ENCODE results near the gene PDK3.

The PDK3 gene

GRCh38 chrX:24444645-24445044 is 20.4 kb upstream of the PDK3 start:
- POLR2A ChIA-PET = no interaction called here
- no peak for TF ChIP-seq TARDBP (IDR thresholded peaks at IDR 0.05)
- no peak for TF ChIP-seq HDGF (IDR thresholded peaks at IDR 0.05; ENCODE audit: borderline replicate concordance)
- TF ChIP-seq ZNF384 (IDR thresholded peaks at IDR 0.05) = no peak
- TF ChIP-seq NFRKB (IDR thresholded peaks at IDR 0.05) = no peak
- no peak for TF ChIP-seq CTBP1 (IDR thresholded peaks at IDR 0.05; ENCODE audit: borderline replicate concordance)
- TF ChIP-seq L3MBTL2 (conservative IDR thresholded peaks at IDR 0.05) = no peak
- TF ChIP-seq SUZ12 (IDR thresholded peaks at IDR 0.05) = no peak
- TF ChIP-seq FOXK2 (IDR thresholded peaks at IDR 0.05) = no peak
- TF ChIP-seq ARNT (IDR thresholded peaks at IDR 0.05) = no peak
- TF ChIP-seq, protein P1, sequence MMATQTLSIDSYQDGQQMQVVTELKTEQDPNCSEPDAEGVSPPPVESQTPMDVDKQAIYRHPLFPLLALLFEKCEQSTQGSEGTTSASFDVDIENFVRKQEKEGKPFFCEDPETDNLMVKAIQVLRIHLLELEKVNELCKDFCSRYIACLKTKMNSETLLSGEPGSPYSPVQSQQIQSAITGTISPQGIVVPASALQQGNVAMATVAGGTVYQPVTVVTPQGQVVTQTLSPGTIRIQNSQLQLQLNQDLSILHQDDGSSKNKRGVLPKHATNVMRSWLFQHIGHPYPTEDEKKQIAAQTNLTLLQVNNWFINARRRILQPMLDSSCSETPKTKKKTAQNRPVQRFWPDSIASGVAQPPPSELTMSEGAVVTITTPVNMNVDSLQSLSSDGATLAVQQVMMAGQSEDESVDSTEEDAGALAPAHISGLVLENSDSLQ (IDR thresholded peaks at IDR 0.05) = no peak
- TF ChIP-seq LEF1 (IDR thresholded peaks at IDR 0.05; ENCODE audit: borderline replicate concordance) = no peak
- TF ChIP-seq ELF4 (IDR thresholded peaks at IDR 0.05) = no peak
- no peak for TF ChIP-seq SP1 (IDR thresholded peaks at IDR 0.05)
- no peak for TF ChIP-seq BHLHE40 (IDR thresholded peaks at IDR 0.05; ENCODE audit: borderline replicate concordance)
- no peak for TF ChIP-seq FOXM1 (IDR thresholded peaks at IDR 0.05; ENCODE audit: borderline replicate concordance)
- TF ChIP-seq FOXA1 (IDR thresholded peaks at IDR 0.05) = no peak
- DNase-seq (ENCODE audit: extremely low spot score) = no peak
- CTCF ChIA-PET = no interaction called here

DNA sequence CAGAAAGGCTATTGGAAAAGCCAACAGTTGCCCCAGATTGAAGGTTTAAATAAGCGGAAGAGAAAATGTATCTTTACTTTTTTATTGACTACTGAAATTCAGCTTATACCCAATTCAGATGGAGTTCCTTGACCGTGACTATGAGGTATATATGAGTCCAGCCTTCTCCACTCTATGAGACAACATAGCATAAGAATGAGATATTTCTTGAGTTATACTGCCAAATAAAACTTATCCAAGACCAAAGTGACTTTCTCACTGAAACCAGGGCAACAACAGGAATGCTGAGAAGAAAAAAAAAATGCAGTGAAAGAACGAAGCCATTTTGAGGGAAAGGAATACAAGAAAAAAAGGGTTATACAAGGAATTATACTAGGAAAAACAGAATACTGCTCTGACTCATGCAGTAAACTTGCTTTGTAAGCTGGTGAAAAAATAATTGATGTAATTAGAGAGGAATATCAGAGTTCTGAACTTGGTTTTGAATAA is 16.3 kb upstream of the PDK3 start:
- POLR2A ChIA-PET = no interaction called here
- CTCF ChIA-PET = interaction anchor here (0.9 kb wide), 1 partner anchor 49 kb away, joined by 3 read pairs; no protein-coding TSS in a partner anchor
- TF ChIP-seq HDGF (IDR thresholded peaks at IDR 0.05; ENCODE audit: borderline replicate concordance) (no peak), NFRKB (IDR thresholded peaks at IDR 0.05) (no peak), CTBP1 (IDR thresholded peaks at IDR 0.05; ENCODE audit: borderline replicate concordance) (no peak), SP1 (IDR thresholded peaks at IDR 0.05) (no peak), BHLHE40 (IDR thresholded peaks at IDR 0.05; ENCODE audit: borderline replicate concordance) (no peak), SUZ12 (IDR thresholded peaks at IDR 0.05) (no peak)
- no peak for DNase-seq (ENCODE audit: extremely low spot score)

DNA sequence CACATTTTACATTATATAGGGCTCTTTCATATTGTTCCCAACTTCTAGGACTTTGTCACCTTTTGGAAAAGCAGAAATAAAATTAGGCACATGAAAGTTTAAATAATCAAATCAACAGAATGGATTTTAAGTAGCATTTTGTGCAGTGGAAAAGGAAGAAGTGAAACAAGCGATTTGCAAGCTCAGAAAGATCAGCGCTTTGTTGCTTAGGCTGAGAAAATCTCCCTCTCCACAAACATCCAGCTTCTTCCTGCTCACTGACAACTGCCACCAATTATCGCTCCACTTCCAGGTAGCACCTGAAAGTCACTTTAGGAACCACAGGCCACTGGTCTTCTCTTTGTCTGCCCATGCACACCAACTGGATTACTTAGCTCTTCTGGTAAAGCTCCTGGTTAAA is 2.0 kb upstream of the PDK3 start:
- TF ChIP-seq ELF4 (IDR thresholded peaks at IDR 0.05) (no peak), NFRKB (IDR thresholded peaks at IDR 0.05) (no peak), SUZ12 (IDR thresholded peaks at IDR 0.05) (no peak), FOXA1 (IDR thresholded peaks at IDR 0.05) (no peak), FOXM1 (IDR thresholded peaks at IDR 0.05; ENCODE audit: borderline replicate concordance) (no peak), FOXK2 (IDR thresholded peaks at IDR 0.05) (no peak), SP1 (IDR thresholded peaks at IDR 0.05) (no peak), HDGF (IDR thresholded peaks at IDR 0.05; ENCODE audit: borderline replicate concordance) (no peak), CTBP1 (IDR thresholded peaks at IDR 0.05; ENCODE audit: borderline replicate concordance) (no peak), ARNT (IDR thresholded peaks at IDR 0.05) (no peak), ZNF384 (IDR thresholded peaks at IDR 0.05) (no peak), LEF1 (IDR thresholded peaks at IDR 0.05; ENCODE audit: borderline replicate concordance) (no peak), TARDBP (IDR thresholded peaks at IDR 0.05) (no peak), BHLHE40 (IDR thresholded peaks at IDR 0.05; ENCODE audit: borderline replicate concordance) (no peak), L3MBTL2 (conservative IDR thresholded peaks at IDR 0.05) (no peak)
- TF ChIP-seq, protein P1 (IDR thresholded peaks at IDR 0.05) = no peak
- no peak for DNase-seq (ENCODE audit: extremely low spot score)
- ChIA-PET POLR2A (no interaction called here), CTCF (no interaction called here)

- no peak for DNase-seq (ENCODE audit: extremely low spot score)
- CTCF ChIA-PET = no interaction called here
- TF ChIP-seq LEF1 (IDR thresholded peaks at IDR 0.05; ENCODE audit: borderline replicate concordance) = no peak
- POLR2A ChIA-PET = interaction anchor here (0.6 to 0.8 kb wide), 2 partner anchors 33 to 59 kb away, joined by 3 read pairs; no protein-coding TSS in a partner anchor
Observed at GRCh38 chrX:24464498-24464835, 619 bp upstream of the PDK3 start.

DNA sequence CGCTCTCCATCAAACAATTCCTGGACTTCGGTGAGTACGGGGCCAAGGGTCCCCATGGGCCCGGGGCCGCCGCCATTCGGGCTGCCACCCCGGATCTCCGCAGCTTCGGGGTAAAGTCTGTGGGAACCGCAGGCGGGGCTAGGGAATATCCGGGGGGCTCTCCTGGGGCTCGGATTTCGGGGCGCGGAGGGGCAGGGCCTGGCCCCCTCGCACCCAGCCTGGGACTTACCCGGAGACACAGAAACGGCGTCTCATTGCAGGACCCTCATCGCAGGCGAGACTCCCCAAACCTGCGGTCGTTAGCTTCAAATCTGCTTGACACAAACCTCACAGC is 413 bp downstream of the PDK3 start:
- no peak for DNase-seq (ENCODE audit: extremely low spot score)
- ChIA-PET POLR2A (interaction anchor here (0.8 kb wide), 1 partner anchor 32 kb away, joined by 3 read pairs; no protein-coding TSS in a partner anchor), CTCF (no interaction called here)
- no peak for TF ChIP-seq ELF4 (IDR thresholded peaks at IDR 0.05)
- TF ChIP-seq CTBP1 (IDR thresholded peaks at IDR 0.05; ENCODE audit: borderline replicate concordance) = no peak
- TF ChIP-seq TARDBP (IDR thresholded peaks at IDR 0.05) = no peak
- no peak for TF ChIP-seq HDGF (IDR thresholded peaks at IDR 0.05; ENCODE audit: borderline replicate concordance)
- TF ChIP-seq BHLHE40 (IDR thresholded peaks at IDR 0.05; ENCODE audit: borderline replicate concordance) = no peak
- TF ChIP-seq ZNF384 (IDR thresholded peaks at IDR 0.05) = no peak

- CTCF ChIA-PET = no interaction called here
- no peak for DNase-seq (ENCODE audit: extremely low spot score)
- POLR2A ChIA-PET = no interaction called here
- TF ChIP-seq BHLHE40 (IDR thresholded peaks at IDR 0.05; ENCODE audit: borderline replicate concordance) (no peak), HDGF (IDR thresholded peaks at IDR 0.05; ENCODE audit: borderline replicate concordance) (no peak), ELF4 (IDR thresholded peaks at IDR 0.05) (no peak), SP1 (IDR thresholded peaks at IDR 0.05) (no peak), ARNT (IDR thresholded peaks at IDR 0.05) (no peak), ZNF384 (IDR thresholded peaks at IDR 0.05) (no peak)
Observed at GRCh38 chrX:24466025-24466424, 939 bp downstream of the PDK3 start.

GRCh38 chrX:24468245-24468644 is 3.2 kb downstream of the PDK3 start:
- DNase-seq (ENCODE audit: extremely low spot score) = no peak
- ChIA-PET POLR2A (no interaction called here), CTCF (no interaction called here)
- TF ChIP-seq, protein P1 (IDR thresholded peaks at IDR 0.05) = no peak
- TF ChIP-seq FOXK2 (IDR thresholded peaks at IDR 0.05) (no peak), SP1 (IDR thresholded peaks at IDR 0.05) (no peak), NFRKB (IDR thresholded peaks at IDR 0.05) (no peak), CTBP1 (IDR thresholded peaks at IDR 0.05; ENCODE audit: borderline replicate concordance) (no peak), L3MBTL2 (conservative IDR thresholded peaks at IDR 0.05) (no peak), LEF1 (IDR thresholded peaks at IDR 0.05; ENCODE audit: borderline replicate concordance) (no peak)

Data from HEK293T (cell line).